GM03348 (cell line): ENCODE results near the gene ATP6V0E2.
A peak's percentile ranks its signal among the peaks of the same experiment; 100 is the strongest.

Experiments
- DNase-seq: peaks from one replicate; pipeline ENCODE4 v3.0.0; 2012; ENCODE audit warnings: low spot score

ATP6V0E2 gene

DNA sequence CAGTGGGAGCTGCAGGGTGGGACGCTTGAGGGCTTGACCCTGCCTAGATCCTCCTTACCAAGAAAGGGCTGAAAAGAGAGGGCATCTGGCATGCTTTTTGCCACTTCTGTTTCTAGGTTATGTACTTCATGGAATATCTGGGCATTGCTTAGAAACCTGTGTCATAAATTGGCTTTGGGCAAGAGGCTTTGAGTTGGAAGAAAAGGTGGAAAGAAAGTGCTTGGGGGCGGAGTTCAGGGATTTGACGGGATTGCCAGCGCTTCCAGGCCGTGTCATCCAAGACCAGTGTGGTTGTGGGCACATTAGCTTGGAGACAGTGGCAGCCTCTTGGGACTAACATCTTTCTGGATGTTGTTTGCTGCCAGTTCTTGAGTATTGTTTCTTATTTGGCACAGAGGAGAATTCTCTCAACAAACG lies 34.8 kb upstream of the ATP6V0E2 start:
- DNase-seq, result no peak

DNA sequence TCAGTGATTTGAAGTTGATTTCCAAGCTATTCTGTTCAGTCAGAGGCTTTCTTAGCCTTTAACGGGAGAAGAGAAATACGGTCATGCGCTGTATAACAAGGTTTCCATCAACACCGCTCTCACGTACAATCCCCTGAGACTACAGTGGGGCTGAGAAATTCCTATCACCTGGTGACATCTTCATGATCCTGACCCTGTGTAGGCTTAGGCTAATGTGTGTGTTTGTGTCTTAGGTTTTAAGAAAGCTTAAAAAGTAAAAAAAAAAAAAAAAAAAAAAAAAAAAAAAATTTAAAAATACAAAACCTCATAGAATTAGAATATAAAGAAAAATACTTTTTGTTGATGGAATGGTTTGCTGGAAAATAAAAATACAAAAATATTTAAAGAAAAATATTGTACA lies 33.8 kb upstream of the ATP6V0E2 start:
- no peak for DNase-seq

DNA sequence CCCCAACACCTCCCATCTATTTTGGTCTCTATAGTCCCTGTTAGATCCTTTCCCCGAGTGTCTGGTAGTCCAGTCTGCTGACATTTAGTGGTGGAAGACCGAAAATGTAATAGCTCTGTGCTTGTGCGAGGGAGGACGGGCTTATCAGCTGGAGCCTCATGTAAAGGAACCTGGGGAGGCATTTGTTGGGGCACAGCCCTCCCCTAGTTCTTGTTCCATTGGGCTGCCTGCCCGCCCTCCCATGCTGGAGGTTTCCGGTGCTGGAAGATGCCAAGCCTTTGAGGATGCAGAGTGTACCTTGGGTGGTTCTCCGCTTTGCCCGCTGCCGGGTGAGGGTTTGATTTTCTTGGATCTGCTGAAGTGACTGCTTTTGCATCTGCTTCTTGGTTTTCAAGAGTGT lies 30.2 kb upstream of the ATP6V0E2 start:
- DNase-seq, result no peak

DNA sequence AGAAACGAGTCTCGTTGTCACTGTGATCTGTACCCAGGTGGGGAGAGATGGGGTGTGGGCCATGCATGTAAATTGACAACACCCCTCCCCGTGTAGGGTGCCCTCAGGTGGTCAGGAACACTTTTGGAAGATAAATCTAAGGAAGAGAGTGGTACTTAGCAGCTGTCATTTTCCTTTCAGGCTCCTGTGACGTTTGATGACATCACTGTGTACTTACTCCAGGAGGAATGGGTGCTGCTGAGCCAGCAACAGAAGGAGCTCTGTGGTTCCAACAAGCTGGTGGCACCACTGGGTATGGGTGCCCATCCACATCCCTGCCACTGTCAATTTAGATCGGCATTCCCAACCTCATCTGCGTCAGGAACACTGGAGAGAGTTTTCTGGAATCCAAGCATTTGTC lies 29.3 kb upstream of the ATP6V0E2 start:
- DNase-seq, result no peak

DNA sequence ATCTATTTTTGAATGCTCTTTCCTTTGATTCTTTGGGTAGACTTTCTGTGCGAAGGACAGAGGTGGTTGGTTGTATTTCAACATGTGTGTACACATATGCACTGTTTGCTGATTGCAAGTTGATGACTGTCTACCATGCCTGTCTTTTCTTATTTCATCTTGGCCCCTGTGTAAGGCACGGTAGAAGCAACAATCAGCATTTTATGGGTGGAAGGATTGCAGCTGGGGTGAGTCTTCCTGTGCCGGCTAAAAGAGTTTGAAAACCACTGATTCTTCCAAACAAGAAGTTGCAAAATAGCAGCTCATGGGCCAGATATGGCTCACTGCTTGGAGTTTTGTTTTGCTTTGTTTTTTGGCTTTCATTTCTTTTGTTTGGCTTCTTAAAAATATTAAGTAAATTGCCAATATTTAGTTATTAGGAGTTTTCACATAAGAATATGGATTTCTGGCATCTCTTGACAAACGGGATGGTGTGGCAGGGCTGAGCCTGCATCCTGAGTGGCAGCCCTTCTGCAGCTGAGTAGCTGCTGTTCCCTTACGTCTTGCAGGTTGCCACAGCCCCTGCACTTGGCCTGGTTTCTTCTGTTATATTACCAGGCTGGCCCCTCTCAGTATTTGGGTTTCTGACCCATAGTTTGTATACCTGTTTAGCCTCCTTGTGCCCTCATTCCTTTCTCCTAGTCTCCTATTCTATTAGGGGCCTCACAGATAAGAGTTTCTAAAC lies 28.4 kb upstream of the ATP6V0E2 start:
- no peak for DNase-seq

DNA sequence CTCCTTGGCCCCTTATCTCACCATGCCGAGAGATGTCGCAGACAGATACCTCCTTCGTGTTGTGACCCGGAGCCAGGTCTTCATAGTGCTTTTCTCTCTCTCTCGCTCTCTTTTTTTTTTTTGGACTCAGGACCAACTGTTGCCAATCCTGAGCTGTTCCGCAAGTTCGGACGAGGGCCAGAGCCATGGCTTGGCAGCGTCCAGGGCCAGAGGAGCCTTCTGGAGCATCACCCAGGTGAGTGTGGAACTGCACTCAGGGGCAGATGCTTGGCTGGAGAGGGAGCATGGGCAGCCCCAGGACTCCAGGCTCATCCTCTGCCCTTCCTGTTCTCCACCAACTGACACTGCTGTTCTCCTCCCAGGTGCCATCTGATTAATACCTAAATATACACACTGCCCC lies 27.7 kb upstream of the ATP6V0E2 start:
- DNase-seq, result no peak

DNA sequence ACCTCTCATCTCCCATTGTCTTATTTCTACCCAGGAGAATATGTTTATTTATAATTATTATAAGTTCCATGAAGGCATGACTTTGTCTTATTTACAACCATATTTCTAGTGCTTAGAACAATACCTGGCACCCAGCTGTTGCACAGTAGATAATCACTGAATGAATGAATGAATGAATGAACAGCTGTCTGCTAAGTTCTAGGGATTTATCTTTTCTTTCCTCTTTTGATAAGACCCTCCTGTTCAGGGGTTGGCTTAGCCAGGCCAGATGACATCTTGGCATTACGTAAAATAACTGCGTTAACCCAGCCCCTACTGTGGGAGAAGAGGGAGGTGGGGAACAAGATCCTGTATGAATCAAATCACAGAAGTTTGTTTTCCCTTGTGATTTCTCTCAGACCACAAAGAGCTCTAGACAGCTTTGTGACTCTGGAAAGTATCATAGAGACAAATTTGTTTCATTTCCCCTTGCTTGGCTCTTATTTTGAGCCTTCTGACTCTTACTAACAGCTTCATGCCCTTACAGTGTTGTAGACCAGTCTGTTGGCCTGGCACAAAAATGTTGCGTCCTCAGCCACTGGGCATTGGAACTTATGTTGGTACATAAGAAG lies 27.2 kb upstream of the ATP6V0E2 start:
- no peak for DNase-seq

DNA sequence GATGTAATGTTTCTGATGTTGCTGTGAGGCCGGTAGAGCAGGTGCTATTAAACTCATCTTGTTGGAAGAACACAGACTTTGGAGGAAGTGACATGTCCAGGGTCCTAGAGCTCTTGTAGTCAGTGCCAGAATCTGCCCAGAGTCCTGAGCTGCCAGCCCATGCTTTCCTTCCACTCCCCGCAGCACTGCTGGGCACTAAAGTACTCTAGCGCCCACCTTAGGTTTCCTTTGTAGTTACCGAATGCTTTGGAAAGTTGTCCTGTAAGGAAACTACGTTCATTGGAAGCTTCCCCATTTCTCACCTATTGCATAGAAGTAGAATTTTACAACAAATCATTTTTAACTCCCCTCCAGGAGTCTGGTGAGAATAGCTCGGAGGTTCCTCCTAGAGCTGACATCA lies 24.6 kb upstream of the ATP6V0E2 start:
- no peak for DNase-seq

DNA sequence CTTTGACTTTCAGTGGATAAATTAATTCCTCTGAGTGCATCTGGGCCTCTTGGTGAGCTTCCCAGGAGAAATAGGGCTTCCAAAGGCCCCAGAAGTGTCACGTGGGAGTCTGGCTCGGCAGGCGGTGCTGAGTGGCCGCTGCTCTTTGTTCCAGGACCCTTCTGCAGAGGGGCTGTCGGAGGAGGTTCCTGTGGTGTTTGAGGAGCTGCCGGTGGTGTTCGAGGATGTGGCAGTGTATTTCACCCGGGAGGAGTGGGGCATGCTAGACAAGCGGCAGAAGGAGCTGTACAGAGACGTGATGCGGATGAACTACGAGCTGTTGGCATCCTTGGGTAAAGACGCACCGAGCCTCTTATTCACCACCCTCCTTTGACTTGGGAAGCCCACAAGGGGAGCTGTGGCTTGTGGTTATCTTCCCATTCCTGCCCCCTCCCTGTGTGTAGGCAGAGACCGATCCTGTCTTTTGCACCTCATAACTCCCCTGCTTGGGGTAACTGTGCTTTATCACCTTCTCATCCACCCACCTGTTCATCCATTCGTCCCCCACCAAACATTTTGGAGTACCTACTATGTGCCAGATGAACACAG lies 23.7 kb upstream of the ATP6V0E2 start:
- no peak for DNase-seq

DNA sequence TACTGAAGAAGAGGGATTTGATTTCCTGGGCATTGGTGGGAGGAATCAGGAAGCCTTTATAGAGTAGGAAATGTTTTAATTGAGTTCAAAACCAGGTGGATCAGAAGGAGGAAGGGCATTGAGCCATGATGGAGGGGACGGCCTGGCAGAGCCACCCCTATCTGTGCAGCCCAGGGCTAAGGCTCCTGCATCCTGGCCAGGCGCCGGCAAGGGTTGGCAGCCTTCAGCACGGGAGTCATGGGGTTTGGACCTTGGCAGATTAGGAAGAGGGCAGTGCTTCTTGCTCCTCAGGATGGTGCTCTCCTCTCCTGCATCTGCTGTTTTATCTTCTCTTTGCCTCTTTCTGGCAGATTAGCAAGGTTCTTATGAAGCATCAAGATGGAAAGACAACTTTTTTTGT lies 23.1 kb upstream of the ATP6V0E2 start:
- DNase-seq, result no peak

DNA sequence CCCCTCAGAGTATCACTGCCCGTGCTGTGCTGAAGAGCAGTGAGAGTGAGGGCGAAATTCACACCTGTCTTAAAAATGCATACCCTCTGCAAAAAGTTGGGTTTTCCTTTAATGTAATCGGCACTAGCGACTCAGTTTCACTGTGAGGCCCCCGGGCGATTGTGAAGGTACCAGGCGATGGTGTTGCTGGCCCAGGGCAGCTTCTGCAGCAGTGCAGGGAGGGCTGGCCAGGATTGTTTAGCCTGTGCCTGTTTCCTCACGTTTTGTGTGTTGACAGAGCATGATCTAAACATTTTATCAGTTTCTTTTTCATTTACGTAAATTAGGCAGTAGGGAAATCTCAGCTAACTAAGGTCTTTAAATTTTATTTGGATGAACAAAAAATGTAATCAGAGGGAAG lies 22.3 kb upstream of the ATP6V0E2 start:
- DNase-seq, result no peak

DNA sequence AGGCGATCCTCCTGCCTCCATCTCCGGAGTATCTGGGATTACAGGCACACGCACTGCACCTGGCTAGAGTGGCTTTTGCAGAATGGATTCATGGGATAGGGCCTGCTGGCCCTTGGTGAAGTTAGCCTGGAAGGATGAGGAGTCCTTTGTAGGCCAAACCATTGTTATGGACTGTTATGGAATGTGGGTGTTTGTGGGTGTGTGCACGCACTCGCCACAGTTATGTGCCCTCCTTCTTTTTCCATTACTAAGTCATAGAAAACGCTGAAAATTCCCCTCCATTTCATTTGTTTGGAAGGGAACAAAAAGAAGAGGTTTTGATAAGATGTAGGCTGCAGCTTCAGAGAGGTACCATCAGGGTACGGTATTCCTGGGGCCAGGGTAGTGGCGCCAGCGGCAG lies 20.6 kb upstream of the ATP6V0E2 start:
- no peak for DNase-seq

DNA sequence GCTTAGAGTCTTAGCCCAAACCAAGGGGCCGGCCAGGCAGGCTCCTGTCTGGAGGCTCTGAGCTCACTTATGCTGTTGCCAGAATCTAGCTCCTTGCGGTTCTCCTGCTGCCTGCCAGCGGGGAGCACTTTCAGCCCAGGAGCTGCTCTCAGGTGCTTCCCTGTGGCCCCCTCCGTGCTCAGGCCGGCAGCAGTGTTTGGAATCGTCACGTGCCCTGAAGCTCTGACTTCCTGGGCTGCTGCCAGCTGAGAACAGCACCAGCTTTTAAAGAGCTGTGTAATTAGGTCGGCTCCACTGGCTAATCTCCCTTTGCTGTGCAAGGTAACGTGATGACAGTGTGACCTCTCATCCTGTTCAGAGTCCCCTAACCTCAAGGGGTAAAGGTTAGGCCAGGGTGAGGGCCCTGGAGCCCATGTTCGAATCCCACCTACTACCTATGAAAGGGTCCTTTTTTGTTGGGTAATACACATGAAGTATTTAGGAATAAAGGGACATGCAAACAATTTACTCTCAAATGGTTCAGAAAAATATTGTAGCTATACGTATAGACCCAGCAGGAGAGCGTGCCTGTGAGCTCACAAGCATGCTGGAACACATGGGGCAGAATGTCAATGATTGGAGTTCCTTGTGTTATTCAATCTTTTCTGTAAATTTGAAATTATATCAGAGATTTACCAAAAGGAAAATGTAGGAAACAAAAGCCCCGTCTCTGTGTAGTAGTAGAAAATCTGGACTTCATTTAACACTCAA lies 19.0 kb upstream of the ATP6V0E2 start:
- DNase-seq, result no peak

DNA sequence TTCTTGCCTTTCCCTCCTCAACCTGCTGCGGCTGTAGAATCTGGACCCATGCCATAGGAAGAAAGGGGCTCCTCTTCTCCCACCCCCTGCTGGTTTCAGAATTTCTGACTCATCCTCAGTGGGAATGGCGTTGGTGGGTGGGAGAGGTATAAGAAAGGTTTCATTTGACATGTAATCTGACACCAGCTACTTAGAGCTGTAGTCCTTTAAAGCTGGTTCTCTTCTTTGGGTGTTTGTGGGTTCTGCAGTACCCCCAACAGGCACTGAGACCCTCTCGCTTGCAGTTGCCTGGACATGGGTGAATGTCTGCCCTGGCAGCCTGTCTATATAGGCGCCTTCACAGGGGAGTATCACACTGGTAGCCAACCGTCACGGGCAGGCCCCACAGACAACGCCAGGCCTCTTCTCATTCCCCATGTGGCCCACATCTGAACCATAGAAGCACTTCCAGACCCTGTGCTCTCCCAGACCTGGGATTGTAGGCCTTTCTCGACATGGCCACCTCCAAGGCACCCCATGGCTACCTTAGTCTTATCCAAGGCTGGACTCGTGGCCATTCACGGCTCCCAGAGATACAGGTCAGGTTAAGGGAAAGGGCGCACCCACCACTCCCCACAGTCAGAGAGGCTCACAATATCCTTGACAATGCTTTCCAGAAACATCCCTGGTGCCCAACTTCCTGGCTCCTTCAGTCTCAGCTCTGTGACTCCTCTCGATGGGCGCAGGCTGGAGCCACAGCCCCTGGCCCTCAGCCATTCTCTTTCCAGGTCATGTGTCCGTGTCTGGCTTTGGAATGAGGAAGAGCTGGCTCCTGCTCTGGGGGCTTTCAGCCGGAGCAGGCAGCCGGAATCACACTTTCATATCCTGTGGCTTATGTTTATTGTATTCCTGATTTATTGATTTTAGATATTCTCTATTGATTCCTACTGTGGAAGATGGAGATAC lies 18.1 kb upstream of the ATP6V0E2 start:
- DNase-seq, result peak; percentile 34

DNA sequence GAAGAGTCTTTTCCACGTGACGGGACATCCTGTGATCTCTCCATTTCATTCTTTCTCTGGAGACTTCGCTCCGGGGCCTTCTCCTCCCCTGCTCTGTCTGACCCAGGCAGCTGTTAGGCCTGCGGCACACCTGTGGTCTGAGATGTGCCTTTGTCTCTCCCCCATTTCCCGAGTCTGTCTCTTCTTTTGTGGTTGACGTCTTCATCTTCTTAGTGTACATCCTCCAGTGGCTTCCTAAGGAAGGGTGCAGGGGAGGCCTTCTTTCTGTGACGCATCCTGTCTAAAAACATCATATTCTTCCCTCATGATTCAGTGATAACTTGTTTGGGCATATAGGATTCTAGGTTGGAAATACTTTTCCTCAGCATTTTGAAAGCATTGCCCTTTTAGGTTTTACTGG lies 17.2 kb upstream of the ATP6V0E2 start:
- DNase-seq, result no peak

DNA sequence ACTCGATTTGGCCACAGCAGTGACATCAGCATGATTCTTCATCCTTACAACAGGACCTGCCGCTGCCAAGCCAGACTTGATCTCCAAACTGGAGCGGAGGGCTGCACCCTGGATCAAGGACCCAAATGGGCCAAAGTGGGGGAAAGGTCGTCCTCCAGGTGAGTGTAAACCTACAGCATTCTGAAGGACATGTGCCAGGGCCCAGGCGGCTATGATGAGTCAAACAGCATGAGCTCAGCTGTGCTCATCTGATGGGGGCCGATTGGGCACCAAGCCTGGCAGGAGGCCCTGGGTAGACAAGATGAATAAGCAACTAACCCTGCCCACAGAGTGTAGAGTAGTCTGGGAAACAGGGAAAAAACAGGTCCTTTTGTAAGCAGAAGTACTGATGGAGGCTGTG lies 14.4 kb upstream of the ATP6V0E2 start:
- no peak for DNase-seq

DNA sequence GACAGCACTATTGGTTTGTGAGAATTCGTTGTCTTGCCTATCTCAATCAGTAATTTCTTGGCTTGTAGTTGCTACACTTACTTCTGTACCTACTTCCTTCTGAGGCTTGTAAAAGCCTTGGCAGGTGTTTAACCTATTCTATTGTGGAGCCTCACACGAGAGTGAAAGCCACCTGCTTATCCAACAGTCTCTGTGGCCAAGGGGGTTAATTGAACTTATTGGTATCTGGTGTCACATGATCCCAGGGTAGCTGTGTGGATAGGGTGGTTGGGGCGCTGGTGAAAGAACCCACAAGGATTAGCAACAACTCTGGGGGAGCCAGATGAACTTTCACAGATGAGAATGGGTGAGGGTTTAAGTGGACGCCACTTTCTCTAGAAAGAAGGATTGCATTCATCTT lies 13.9 kb upstream of the ATP6V0E2 start:
- no peak for DNase-seq

DNA sequence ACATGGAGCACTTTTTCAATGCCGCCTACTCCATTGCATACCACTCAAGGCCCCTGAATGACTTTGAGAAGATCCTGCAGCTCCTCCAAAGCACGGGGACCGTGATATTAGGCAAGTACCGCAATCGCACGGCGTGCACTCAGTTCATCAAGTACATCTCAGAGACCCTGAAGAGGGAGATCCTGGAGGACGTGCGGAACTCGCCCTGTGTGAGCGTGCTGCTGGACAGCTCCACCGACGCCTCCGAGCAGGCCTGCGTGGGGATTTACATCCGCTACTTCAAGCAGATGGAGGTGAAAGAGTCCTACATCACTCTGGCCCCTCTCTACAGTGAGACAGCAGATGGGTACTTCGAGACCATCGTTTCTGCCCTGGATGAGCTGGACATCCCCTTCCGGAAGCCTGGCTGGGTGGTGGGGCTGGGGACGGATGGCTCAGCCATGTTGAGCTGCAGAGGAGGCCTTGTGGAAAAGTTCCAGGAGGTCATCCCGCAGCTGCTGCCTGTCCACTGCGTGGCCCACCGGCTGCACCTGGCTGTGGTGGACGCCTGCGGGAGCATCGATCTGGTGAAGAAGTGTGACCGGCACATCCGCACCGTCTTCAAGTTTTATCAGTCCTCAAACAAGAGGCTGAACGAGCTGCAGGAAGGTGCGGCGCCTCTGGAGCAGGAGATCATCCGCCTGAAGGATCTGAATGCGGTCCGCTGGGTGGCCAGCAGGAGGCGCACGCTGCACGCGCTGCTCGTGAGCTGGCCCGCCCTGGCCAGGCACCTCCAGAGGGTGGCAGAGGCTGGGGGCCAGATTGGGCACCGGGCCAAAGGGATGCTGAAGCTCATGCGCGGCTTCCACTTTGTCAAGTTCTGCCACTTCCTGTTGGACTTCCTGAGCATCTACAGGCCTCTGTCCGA lies 12.7 kb upstream of the ATP6V0E2 start:
- no peak for DNase-seq

DNA sequence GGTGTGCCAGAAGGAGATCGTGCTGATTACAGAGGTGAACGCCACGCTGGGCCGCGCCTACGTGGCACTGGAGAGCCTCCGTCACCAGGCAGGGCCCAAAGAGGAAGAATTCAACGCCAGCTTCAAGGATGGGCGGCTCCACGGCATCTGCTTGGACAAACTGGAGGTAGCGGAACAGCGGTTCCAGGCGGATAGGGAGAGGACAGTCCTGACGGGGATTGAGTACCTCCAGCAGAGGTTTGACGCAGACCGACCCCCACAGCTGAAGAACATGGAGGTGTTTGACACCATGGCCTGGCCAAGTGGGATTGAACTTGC lies 12.1 kb upstream of the ATP6V0E2 start:
- DNase-seq, result no peak

DNA sequence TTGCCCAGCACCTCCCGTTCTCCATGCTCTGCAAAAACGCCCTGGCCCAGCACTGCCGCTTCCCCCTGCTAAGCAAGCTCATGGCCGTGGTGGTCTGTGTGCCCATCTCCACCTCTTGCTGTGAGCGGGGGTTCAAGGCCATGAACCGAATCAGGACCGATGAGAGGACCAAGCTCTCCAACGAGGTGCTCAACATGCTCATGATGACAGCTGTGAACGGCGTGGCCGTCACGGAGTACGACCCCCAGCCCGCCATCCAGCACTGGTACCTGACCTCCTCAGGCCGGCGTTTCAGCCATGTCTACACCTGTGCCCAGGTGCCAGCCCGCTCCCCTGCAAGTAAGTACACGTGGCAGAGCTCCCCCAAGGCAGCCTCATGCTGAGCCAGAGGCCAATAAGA lies 11.6 kb upstream of the ATP6V0E2 start:
- no peak for DNase-seq

DNA sequence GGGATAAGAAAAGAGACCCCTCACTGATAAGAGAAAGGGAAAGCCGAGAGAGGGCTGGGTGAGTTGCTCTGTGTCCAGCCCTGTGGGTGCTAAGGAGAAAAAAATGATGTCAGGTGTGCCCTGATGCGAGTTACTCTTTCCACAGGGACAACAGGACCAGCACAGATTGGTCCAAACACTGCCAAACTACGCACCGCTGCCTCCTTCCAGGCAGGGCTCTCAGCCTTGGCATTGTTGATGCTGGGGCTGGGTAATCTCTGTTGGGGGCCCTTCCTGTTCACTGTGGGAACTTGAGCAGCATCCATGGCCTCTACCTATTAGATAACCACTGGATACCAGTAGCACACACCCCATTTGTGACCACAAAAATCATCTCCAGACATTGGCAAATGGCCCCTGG lies 10.3 kb upstream of the ATP6V0E2 start:
- DNase-seq, result no peak
